B cell (primary cell): ENCODE results near the gene KCNJ16.

Experiments used
- CTCF ChIP-seq: fragments of 200-600 bp; IDR thresholded peaks from one replicate; pipeline ENCODE4 v1.8.0; 2022; ENCODE audit warnings: antibody characterized with exemption, mild to moderate bottlenecking
- EZH2 ChIP-seq: IDR thresholded peaks from 2 replicates; pipeline ENCODE4 v1.6.1; 2012; ENCODE audit warnings: borderline replicate concordance, low read depth, mild to moderate bottlenecking, moderate library complexity, low read length; ENCODE audit not compliant: insufficient read depth, poor library complexity, severe bottlenecking

DNA sequence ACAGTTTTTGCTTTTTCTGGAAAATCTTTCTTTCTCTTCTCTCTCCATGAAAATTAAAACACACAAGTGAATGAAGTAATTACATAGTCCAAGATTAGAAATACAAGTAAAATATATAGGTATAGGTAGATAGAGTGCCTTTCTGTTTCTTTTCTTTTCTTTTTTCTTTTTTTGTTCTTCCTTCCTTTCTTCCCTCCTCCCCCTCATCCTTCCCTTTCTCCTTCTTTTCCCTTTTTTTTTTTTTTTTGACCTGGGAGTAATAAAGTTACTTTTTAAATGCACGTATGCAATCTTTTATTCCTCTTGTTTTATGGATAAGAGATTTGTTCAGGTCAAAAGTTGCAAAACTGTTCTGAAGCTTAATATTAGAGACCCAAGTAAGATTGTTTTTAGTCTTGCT lies 59.8 kb downstream of the KCNJ16 start:
- TF ChIP-seq CTCF = no peak
- TF ChIP-seq EZH2 = no peak
